Measurements from ENCODE around the gene FITM1.

DNA sequence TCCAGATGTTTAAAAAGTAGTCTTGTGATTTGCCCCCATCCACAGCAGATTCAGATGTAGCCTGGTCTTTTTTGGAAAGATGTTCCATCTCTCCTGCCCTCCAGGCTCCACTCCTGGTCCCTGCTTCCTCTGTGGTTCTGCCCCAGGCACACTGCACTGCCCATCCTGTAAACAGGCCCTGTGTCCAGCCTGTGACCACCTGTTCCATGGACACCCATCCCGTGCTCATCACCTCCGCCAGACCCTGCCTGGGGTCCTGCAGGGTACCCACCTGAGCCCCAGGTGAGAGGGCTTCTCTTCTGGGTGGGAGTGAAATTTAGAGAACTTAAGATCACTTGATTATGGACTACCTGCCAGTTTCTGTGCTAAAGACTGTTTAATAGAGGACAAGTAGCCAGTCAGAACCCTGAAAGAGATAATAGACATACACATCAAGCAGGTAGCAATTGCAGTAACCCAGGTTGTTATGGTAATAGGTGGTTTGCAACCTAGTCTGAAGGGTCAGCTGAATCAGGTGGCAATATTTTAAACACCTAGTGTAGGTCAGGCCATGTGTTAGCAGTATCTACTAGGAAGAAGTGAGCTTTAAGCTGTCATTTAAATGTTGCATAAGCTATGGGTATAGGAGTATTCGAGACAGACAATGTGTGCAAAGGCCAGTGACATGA, 19.0 kb downstream of the FITM1 start:
- TF ChIP-seq, protein P1, sequence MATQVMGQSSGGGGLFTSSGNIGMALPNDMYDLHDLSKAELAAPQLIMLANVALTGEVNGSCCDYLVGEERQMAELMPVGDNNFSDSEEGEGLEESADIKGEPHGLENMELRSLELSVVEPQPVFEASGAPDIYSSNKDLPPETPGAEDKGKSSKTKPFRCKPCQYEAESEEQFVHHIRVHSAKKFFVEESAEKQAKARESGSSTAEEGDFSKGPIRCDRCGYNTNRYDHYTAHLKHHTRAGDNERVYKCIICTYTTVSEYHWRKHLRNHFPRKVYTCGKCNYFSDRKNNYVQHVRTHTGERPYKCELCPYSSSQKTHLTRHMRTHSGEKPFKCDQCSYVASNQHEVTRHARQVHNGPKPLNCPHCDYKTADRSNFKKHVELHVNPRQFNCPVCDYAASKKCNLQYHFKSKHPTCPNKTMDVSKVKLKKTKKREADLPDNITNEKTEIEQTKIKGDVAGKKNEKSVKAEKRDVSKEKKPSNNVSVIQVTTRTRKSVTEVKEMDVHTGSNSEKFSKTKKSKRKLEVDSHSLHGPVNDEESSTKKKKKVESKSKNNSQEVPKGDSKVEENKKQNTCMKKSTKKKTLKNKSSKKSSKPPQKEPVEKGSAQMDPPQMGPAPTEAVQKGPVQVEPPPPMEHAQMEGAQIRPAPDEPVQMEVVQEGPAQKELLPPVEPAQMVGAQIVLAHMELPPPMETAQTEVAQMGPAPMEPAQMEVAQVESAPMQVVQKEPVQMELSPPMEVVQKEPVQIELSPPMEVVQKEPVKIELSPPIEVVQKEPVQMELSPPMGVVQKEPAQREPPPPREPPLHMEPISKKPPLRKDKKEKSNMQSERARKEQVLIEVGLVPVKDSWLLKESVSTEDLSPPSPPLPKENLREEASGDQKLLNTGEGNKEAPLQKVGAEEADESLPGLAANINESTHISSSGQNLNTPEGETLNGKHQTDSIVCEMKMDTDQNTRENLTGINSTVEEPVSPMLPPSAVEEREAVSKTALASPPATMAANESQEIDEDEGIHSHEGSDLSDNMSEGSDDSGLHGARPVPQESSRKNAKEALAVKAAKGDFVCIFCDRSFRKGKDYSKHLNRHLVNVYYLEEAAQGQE (IDR thresholded peaks at IDR 0.05; ENCODE audit: low read depth) = no peak
- TF ChIP-seq EP300 (IDR thresholded peaks at IDR 0.05; ENCODE audit: borderline replicate concordance) (no peak), MAX (IDR thresholded peaks at IDR 0.05) (no peak)

Data from Ishikawa (cell line).